B cell (primary cell): ENCODE results near the gene UHRF1. TPM values are rescaled to one million over a fixed set of nuclear protein-coding genes. Genes with fewer than 3 reads are reported as not detected.
"Not testable (repeated sequence)": the region's sequence is repeated elsewhere in the genome, so short reads cannot be mapped to it uniquely, and the experiment has no call there.

Source experiments
- ATAC-seq: fragments of 200-7000 bp; cut with Tn5 transposase; one replicate; pipeline ENCODE4 v1.10.0; 2021; ENCODE audit warnings: low read depth, mild to moderate bottlenecking, moderate number of reproducible peaks, moderate library complexity
- CTCF ChIA-PET: fragments of 350-600 bp; sonication (Branson Sonifier 250); formaldehyde crosslinking; loops from one replicate; lab custom pipeline; 2021; ENCODE audit warnings: antibody characterized with exemption, inconsistent platforms; lab: Charles Lee
- POLR2A ChIA-PET: fragments of 350-600 bp; sonication (Branson Sonifier 250); formaldehyde crosslinking; loops from one replicate; lab custom pipeline; 2021; ENCODE audit warnings: antibody characterized with exemption; lab: Charles Lee
- DNase-seq: peaks from one replicate; pipeline ENCODE4 v3.0.0; 2013
- H2AFZ ChIP-seq: 2 replicates; pipeline ENCODE4 v1.6.1; 2012; ENCODE audit warnings: mild to moderate bottlenecking, low read depth, low read length; ENCODE audit not compliant: insufficient read depth, poor library complexity, severe bottlenecking
- H3K27ac ChIP-seq, 2 donors: 1 replicate in 1 of 2; 2 replicates in 1 of 2; pipeline ENCODE4 v1.5.1; 2012 to 2013; ENCODE audit warnings: low read length in 2 of 2, mild to moderate bottlenecking in 2 of 2, moderate library complexity in 1 of 2
- H3K27me3 ChIP-seq, 4 experiments: fragments of 200-600 bp in 1 of 4; sonication (generic) in 1 of 4; replicated peaks in 1 of 4; 1 replicate in 2 of 4; 2 replicates in 2 of 4; pipeline versions ENCODE4 v1.6.1 to v1.7.0; 2013 to 2016; ENCODE audit warnings: low read length in 3 of 4, mild to moderate bottlenecking in 2 of 4, mixed read lengths in 1 of 4, moderate library complexity in 1 of 4; ENCODE audit not compliant: insufficient read depth in 4 of 4, control insufficient read depth in 3 of 4; ENCODE audit errors: control extremely low read depth in 1 of 4
- H3K36me3 ChIP-seq, 2 experiments: replicated peaks in 1 of 2; 1 replicate in 1 of 2; 2 replicates in 1 of 2; pipeline versions ENCODE4 v1.6.1 to v1.7.1; 2013; ENCODE audit warnings: low read length in 1 of 2; ENCODE audit not compliant: insufficient read depth in 2 of 2, control insufficient read depth in 1 of 2; ENCODE audit errors: control extremely low read depth in 1 of 2, extremely low read depth in 1 of 2
- H3K4me1 ChIP-seq, 2 donors: fragments of 200-600 bp in 1 of 2; sonication (generic) in 1 of 2; 1 replicate in 1 of 2; 2 replicates in 1 of 2; pipeline versions ENCODE4 v1.5.1 to v1.6.1; 2013 to 2017; ENCODE audit warnings: low read length in 2 of 2; ENCODE audit not compliant: control insufficient read depth in 2 of 2, insufficient read depth in 2 of 2
- H3K4me2 ChIP-seq: replicated peaks from 2 replicates; pipeline ENCODE3; 2012; ENCODE audit warnings: mild to moderate bottlenecking, low read depth, low read length; ENCODE audit not compliant: poor library complexity, severe bottlenecking
- H3K4me3 ChIP-seq, 5 experiments: fragments of 200-600 bp in 1 of 5; sonication (generic) in 1 of 5; 1 replicate in 3 of 5; 2 replicates in 2 of 5; pipeline versions ENCODE4 v1.5.1 to v1.7.0; 2011 to 2016; ENCODE audit warnings: low read length in 4 of 5, mild to moderate bottlenecking in 4 of 5, low read depth in 2 of 5, control low read depth in 1 of 5, moderate library complexity in 1 of 5; ENCODE audit not compliant: insufficient read depth in 1 of 5; ENCODE audit errors: control extremely low read depth in 1 of 5, extremely low read depth in 1 of 5
- H3K79me2 ChIP-seq: fragments of 200-600 bp; sonication (generic); one replicate; pipeline ENCODE4 v1.6.0; 2016; ENCODE audit warnings: low read length; ENCODE audit not compliant: control insufficient read depth, insufficient read depth
- H3K9ac ChIP-seq: fragments of 200-600 bp; sonication (generic); 2 replicates; pipeline ENCODE4 v1.6.1; 2017; ENCODE audit warnings: mild to moderate bottlenecking, low read length, moderate library complexity
- H3K9me3 ChIP-seq, 3 donors: one replicate each; pipeline versions ENCODE4 v1.6.1 to v1.7.1; 2013; ENCODE audit warnings: low read length in 2 of 3; ENCODE audit not compliant: control insufficient read depth in 2 of 3, insufficient read depth in 1 of 3; ENCODE audit errors: control extremely low read depth in 1 of 3
- H4K20me1 ChIP-seq: 2 replicates; pipeline ENCODE4 v1.6.0; 2012; ENCODE audit warnings: mild to moderate bottlenecking, low read length; ENCODE audit not compliant: insufficient read depth, control insufficient read depth, poor library complexity, severe bottlenecking
- H3K27ac Mint-ChIP-seq: one replicate; pipeline ENCODE4 v1.8.0; 2021; ENCODE audit warnings: mixed read lengths
- H3K27me3 Mint-ChIP-seq: one replicate; pipeline ENCODE4 v1.8.0; 2021; ENCODE audit warnings: mixed read lengths
- H3K4me1 Mint-ChIP-seq: one replicate; pipeline ENCODE4 v1.8.0; 2021; ENCODE audit warnings: mixed read lengths
- H3K4me3 Mint-ChIP-seq: one replicate; pipeline ENCODE4 v1.8.0; 2021; ENCODE audit warnings: mixed read lengths
- H3K9me3 Mint-ChIP-seq: one replicate; pipeline ENCODE4 v1.8.0; 2022; ENCODE audit warnings: mixed read lengths; ENCODE audit not compliant: insufficient read depth
- EZH2 ChIP-seq: IDR thresholded peaks from 2 replicates; pipeline ENCODE4 v1.6.1; 2012; ENCODE audit warnings: borderline replicate concordance, low read depth, mild to moderate bottlenecking, moderate library complexity, low read length; ENCODE audit not compliant: insufficient read depth, poor library complexity, severe bottlenecking
- WGBS: methylation state at CpG from one replicate; pipeline ENCODE4 v1.1.5; 2013; ENCODE audit warnings: missing lambda C conversion rate; ENCODE audit not compliant: insufficient coverage; 5-methylcytosine and 5-hydroxymethylcytosine counted together
- intact Hi-C: fragments of 100-400 bp; cut with micrococcal nuclease; formaldehyde crosslinking; loops from one replicate; pipeline ENCODE4 v1.10.0; 2022
- polyA plus RNA-seq: library from polyadenylated mRNA; depleted of rRNA; stranded (reverse); fragments of >200 nt; gene quantifications from 2 replicates; pipeline ENCODE4 v1.2.3, GENCODE V29; 2012
- total RNA-seq, 2 donors: library from RNA; stranded (reverse); fragments of 120-200 nt in 1 of 2; gene quantifications; 1 replicate in 1 of 2; 2 replicates in 1 of 2; pipeline versions ENCODE4 v1.2.3 to v1.2.4, GENCODE V29; 2013 to 2022
- TF ChIP-seq, protein P1 (sequence below): fragments of 200-600 bp; IDR thresholded peaks from one replicate; pipeline ENCODE4 v1.8.0; 2022; ENCODE audit warnings: antibody characterized with exemption, mild to moderate bottlenecking

Gene UHRF1
- total and polyA plus RNA-seq, 2 donors (not counting 1 experiment from before 2014, with no cell fraction given): 0.32 to 0.55 TPM

DNA sequence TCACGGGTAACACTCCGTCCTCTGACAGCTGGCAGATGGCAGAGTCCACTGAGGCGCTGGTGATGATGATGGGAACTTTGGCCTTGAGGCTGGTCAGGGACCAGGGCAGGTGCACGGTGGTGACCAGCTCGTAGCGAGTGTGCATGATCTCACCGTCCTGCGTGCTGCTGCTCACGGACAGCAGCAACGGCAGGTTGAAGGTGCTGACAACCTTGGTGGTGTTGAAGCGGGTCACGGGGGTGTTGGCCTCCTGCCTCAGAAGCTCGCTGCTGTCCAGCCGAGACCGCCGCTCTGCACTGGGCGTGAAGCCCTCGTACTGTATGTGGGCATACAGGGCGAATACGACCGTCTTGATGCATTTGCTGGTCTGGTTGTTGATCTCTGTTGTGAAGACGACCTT, 18.2 kb upstream of the UHRF1 start:
- H3K4me3 Mint-ChIP-seq: no peak overlapping the region
- H3K4me3 ChIP-seq: no peak overlapping the region
- no peaks in the 10 kb centered on the region for H3K27me3 ChIP-seq
- no peaks in the 10 kb centered on the region for H4K20me1 ChIP-seq
- no peaks in the 10 kb centered on the region for H3K27me3 Mint-ChIP-seq
- intact Hi-C loops: no loop called here
- CTCF ChIA-PET: interaction anchor here (1.3 kb wide), 1 partner anchor 19 kb away, joined by 3 read pairs; no protein-coding TSS in a partner anchor
- no peaks in the 10 kb centered on the region for H3K9me3 Mint-ChIP-seq
- no peak overlapping the region for H3K4me2 ChIP-seq
- H2AFZ ChIP-seq: no peak overlapping the region
- no peak overlapping the region for H3K9ac ChIP-seq
- peaks cover 9% of the 10 kb centered on the region for H3K4me1 Mint-ChIP-seq
- TF ChIP-seq, protein P1, sequence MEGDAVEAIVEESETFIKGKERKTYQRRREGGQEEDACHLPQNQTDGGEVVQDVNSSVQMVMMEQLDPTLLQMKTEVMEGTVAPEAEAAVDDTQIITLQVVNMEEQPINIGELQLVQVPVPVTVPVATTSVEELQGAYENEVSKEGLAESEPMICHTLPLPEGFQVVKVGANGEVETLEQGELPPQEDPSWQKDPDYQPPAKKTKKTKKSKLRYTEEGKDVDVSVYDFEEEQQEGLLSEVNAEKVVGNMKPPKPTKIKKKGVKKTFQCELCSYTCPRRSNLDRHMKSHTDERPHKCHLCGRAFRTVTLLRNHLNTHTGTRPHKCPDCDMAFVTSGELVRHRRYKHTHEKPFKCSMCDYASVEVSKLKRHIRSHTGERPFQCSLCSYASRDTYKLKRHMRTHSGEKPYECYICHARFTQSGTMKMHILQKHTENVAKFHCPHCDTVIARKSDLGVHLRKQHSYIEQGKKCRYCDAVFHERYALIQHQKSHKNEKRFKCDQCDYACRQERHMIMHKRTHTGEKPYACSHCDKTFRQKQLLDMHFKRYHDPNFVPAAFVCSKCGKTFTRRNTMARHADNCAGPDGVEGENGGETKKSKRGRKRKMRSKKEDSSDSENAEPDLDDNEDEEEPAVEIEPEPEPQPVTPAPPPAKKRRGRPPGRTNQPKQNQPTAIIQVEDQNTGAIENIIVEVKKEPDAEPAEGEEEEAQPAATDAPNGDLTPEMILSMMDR: no peak
- TF ChIP-seq EZH2: no peak
- peaks cover 4 to 6% of the 10 kb centered on the region in 2 donors for H3K4me1 ChIP-seq
- peaks cover 10% of the 10 kb centered on the region for H3K79me2 ChIP-seq
- H3K36me3 ChIP-seq: peaks cover 0 to 9% of the 10 kb centered on the region in 2 experiments
- H3K9me3 ChIP-seq: no peaks in the 10 kb centered on the region
- ATAC-seq (no peak), DNase-seq (no peak)
- no peak overlapping the region for H3K27ac ChIP-seq
- H3K27ac Mint-ChIP-seq: no peak overlapping the region
- 98% methylated on average over 22 of the region's 22 CpGs for whole genome bisulfite sequencing
- POLR2A ChIA-PET: no interaction called here

DNA sequence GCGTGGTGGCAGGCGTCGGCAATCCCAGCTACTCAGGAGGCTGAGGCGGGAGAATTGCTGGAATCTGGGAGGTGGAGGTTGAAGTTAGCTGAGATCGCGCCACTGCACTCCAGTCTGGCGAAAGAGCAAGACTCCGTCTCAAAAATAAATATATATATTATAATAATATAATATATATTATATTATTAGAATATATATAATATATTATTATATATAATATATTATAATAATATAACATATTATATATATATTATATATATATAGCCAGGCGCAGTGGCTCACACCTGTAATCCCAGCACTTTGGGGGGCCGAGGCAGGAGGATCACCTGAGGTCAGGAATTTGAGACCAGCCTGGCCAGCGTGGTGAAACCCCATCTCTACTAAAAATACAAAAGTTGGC, 16.3 kb upstream of the UHRF1 start:
- DNase-seq, H3K4me1 ChIP-seq, intact Hi-C loops, CTCF ChIA-PET, H3K9me3 Mint-ChIP-seq, H3K27me3 Mint-ChIP-seq, H3K4me3 Mint-ChIP-seq, H3K27ac ChIP-seq, H3K27ac Mint-ChIP-seq, H3K9ac ChIP-seq, H3K27me3 ChIP-seq, H3K4me3 ChIP-seq, H3K9me3 ChIP-seq, H3K4me2 ChIP-seq, H2AFZ ChIP-seq, ATAC-seq, H4K20me1 ChIP-seq, POLR2A ChIA-PET: not testable (repeated sequence)
- H3K79me2 ChIP-seq: peaks cover 11% of the 10 kb centered on the region
- WGBS: no CpG with 5 or more reads among the region's 11 CpGs
- H3K4me1 Mint-ChIP-seq: peaks cover 12% of the 10 kb centered on the region
- H3K36me3 ChIP-seq: peaks cover 1 to 11% of the 10 kb centered on the region in 2 experiments
